HepG2 (cell line): Measurements from ENCODE around the gene TBC1D16. TPM values are rescaled to one million over a fixed set of nuclear protein-coding genes. Genes with fewer than 3 reads are reported as not detected.

Experiments
- ARNT ChIP-seq: fragments of 450-650 bp; IDR thresholded peaks from 2 replicates; pipeline ENCODE4 v1.6.1; 2017
- ATRX ChIP-seq: sonication (generic); formaldehyde crosslinking; IDR thresholded peaks from 2 replicates; pipeline ENCODE4 v1.4.0; 2020; ENCODE audit warnings: missing genetic modification reagents, borderline replicate concordance
- CHD2 ChIP-seq: IDR thresholded peaks from 2 replicates; pipeline ENCODE4 v1.6.1; 2011; ENCODE audit warnings: low read depth, low read length, improper control_type of control experiment
- HOXA3 ChIP-seq: sonication (generic); formaldehyde crosslinking; IDR thresholded peaks from 2 replicates; pipeline ENCODE4 v1.5.0; 2020; ENCODE audit warnings: missing genetic modification reagents
- NFYC ChIP-seq: IDR thresholded peaks from 2 replicates; pipeline ENCODE4 v1.6.1; 2016; ENCODE audit warnings: missing genetic modification reagents, missing compliant biosample characterization
- NR2F2 ChIP-seq: IDR thresholded peaks from 2 replicates; pipeline ENCODE4 v1.6.1; 2012; ENCODE audit warnings: low read depth, inconsistent platforms, borderline replicate concordance
- RXRA ChIP-seq: sonication (generic); formaldehyde crosslinking; IDR thresholded peaks from 2 replicates; pipeline ENCODE4 v1.5.1; 2020; ENCODE audit warnings: missing genetic modification reagents
- SIN3B ChIP-seq: fragments of 150-350 bp; IDR thresholded peaks from 2 replicates; pipeline ENCODE4 v1.6.1; 2014; ENCODE audit warnings: low read length
- SSRP1 ChIP-seq: IDR thresholded peaks from 2 replicates; pipeline ENCODE4 v1.6.1; 2016; ENCODE audit warnings: control low read depth
- U2AF2 ChIP-seq: fragments of 200-400 bp; formaldehyde crosslinking; IDR thresholded peaks from 2 replicates; pipeline ENCODE4 v1.6.1; 2017; ENCODE audit warnings: low read depth, mild to moderate bottlenecking, low read length
- ZFP37 ChIP-seq: sonication (generic); formaldehyde crosslinking; IDR thresholded peaks from 2 replicates; pipeline ENCODE4 v1.4.0; 2020; ENCODE audit warnings: missing genetic modification reagents, borderline replicate concordance
- ZNF333 ChIP-seq: sonication (generic); formaldehyde crosslinking; IDR thresholded peaks from 2 replicates; pipeline ENCODE4 v1.4.0; 2020; ENCODE audit warnings: mild to moderate bottlenecking, missing genetic modification reagents, borderline replicate concordance
- ZNF496 ChIP-seq: sonication (generic); formaldehyde crosslinking; IDR thresholded peaks from 2 replicates; pipeline ENCODE4 v1.8.1; 2023; ENCODE audit warnings: mild to moderate bottlenecking, moderate library complexity, missing genetic modification reagents; ENCODE audit not compliant: insufficient replicate concordance
- ZNF557 ChIP-seq: sonication (generic); formaldehyde crosslinking; IDR thresholded peaks from 2 replicates; pipeline ENCODE4 v1.4.0; 2020; ENCODE audit warnings: missing genetic modification reagents
- ZNF614 ChIP-seq: IDR thresholded peaks from 2 replicates; pipeline ENCODE4 v1.6.1; 2018; ENCODE audit warnings: missing biosample characterization, missing genetic modification reagents, inconsistent platforms, borderline replicate concordance
- ZNF674 ChIP-seq: sonication (generic); formaldehyde crosslinking; IDR thresholded peaks from 2 replicates; pipeline ENCODE4 v1.5.0; 2020; ENCODE audit warnings: low read depth, mild to moderate bottlenecking, missing genetic modification reagents
- polyA plus RNA-seq, 8 experiments: library from polyadenylated mRNA; depleted of rRNA in 3 of 8; stranded (reverse) in 7 of 8; unstranded in 1 of 8; fragments of >200 nt; fragmentation: Illumina TruSeq in 4 of 8; extraction: Trizol in 4 of 8; gene quantifications; 2 replicates each; pipeline versions ENCODE4 v1.2.1 to v1.2.3, GENCODE V29; 2011 to 2016; ENCODE audit warnings: low read depth in 4 of 8, missing spikeins in 1 of 8, mixed read lengths in 1 of 8; ENCODE audit not compliant: insufficient read depth in 1 of 8
- total RNA-seq, 5 experiments: library from RNA; depleted of rRNA; stranded (reverse); fragments of >200 nt; fragmentation: Illumina TruSeq; extraction: Trizol; gene quantifications; 2 replicates each; pipeline ENCODE4 v1.2.3, GENCODE V29; 2016; ENCODE audit warnings: low read depth in 1 of 5
- TF ChIP-seq, protein P1 (sequence below): sonication (generic); formaldehyde crosslinking; IDR thresholded peaks from 2 replicates; pipeline ENCODE4 v1.4.0; 2020; ENCODE audit warnings: missing genetic modification reagents, borderline replicate concordance
- TF ChIP-seq, protein P2 (sequence below): sonication (generic); formaldehyde crosslinking; IDR thresholded peaks from 2 replicates; pipeline ENCODE4 v1.8.1; 2022; ENCODE audit warnings: low read depth, mild to moderate bottlenecking, missing genetic modification reagents
- TF ChIP-seq, protein P3 (sequence below): sonication (generic); formaldehyde crosslinking; IDR thresholded peaks from 2 replicates; pipeline ENCODE4 v1.5.0; 2020; ENCODE audit warnings: mild to moderate bottlenecking, missing genetic modification reagents
- TF ChIP-seq, protein P4 (sequence below): sonication (generic); formaldehyde crosslinking; IDR thresholded peaks from 2 replicates; pipeline ENCODE4 v1.4.0; 2020; ENCODE audit warnings: missing genetic modification reagents

The TBC1D16 gene
- total and polyA plus RNA-seq, 2 of the 13 experiments (the other 11 are each of a cell fraction or from before 2014, with no cell fraction given): 14.9 to 24.9 TPM

DNA sequence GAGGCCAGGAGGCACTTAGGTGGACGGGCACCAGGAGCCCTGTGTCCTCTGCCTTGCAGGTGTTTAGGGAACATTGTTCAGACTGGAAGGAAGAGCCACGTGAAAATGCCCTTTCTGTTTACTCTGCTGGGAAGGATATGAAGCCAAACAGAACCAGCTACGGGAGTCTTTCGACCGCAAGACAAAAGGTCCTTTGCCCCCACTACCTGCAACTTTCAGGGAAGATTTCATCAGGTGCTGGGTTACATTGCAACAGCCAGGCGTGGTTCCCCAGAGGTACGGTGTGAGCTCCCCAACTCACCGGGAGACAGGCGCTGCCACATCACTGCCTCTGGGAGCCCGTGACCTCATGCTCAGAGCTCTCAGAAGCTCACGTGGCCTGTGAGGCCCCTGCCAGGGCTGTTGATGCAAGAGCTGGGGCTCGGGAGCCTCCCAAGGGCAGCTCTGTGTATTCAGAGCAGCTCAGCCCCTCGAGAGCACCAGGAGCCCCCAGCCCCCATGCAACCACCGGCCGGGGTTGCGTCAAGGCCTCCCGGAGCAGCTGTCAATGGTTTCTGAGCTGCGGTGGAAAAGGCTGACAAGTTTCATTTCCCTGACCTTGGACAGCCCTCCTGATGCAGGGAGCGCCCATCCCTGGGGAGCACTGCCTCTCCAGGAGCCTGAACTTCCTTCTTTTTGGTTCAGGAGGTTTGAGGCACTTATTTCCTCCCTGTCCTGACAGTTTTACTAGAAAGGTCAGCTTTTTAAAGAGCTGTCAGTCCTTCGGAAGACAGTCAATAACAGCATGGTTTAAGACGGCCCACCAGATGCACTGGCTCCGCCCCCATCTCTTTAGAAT lies 42.1 kb downstream of the TBC1D16 start (continued):
- TF ChIP-seq NR2F2 (no peak), SSRP1 (CRISPR knock-in tag) (no peak), CHD2 (no peak; the same call in 1 of the 2 replicates), ATRX (CRISPR knock-in tag) (no peak), ZNF614 (peak; percentile 97), ZNF557 (peak; percentile 95; the same call in 1 of the 2 replicates), ARNT (no peak), HOXA3 (CRISPR knock-in tag) (peak; percentile 98), SIN3B (peak; percentile 73; the same call in 1 of the 2 replicates), ZFP37 (CRISPR knock-in tag) (peak; percentile 90; the same call in 1 of the 2 replicates), NFYC (no peak), ZNF333 (CRISPR knock-in tag) (no peak; the same call in 1 of the 2 replicates), RXRA (CRISPR knock-in tag) (peak; percentile 97), ZNF674 (CRISPR knock-in tag) (peak; percentile 59), U2AF2 (no peak), ZNF496 (CRISPR knock-in tag) (no peak)
- TF ChIP-seq, protein P1, sequence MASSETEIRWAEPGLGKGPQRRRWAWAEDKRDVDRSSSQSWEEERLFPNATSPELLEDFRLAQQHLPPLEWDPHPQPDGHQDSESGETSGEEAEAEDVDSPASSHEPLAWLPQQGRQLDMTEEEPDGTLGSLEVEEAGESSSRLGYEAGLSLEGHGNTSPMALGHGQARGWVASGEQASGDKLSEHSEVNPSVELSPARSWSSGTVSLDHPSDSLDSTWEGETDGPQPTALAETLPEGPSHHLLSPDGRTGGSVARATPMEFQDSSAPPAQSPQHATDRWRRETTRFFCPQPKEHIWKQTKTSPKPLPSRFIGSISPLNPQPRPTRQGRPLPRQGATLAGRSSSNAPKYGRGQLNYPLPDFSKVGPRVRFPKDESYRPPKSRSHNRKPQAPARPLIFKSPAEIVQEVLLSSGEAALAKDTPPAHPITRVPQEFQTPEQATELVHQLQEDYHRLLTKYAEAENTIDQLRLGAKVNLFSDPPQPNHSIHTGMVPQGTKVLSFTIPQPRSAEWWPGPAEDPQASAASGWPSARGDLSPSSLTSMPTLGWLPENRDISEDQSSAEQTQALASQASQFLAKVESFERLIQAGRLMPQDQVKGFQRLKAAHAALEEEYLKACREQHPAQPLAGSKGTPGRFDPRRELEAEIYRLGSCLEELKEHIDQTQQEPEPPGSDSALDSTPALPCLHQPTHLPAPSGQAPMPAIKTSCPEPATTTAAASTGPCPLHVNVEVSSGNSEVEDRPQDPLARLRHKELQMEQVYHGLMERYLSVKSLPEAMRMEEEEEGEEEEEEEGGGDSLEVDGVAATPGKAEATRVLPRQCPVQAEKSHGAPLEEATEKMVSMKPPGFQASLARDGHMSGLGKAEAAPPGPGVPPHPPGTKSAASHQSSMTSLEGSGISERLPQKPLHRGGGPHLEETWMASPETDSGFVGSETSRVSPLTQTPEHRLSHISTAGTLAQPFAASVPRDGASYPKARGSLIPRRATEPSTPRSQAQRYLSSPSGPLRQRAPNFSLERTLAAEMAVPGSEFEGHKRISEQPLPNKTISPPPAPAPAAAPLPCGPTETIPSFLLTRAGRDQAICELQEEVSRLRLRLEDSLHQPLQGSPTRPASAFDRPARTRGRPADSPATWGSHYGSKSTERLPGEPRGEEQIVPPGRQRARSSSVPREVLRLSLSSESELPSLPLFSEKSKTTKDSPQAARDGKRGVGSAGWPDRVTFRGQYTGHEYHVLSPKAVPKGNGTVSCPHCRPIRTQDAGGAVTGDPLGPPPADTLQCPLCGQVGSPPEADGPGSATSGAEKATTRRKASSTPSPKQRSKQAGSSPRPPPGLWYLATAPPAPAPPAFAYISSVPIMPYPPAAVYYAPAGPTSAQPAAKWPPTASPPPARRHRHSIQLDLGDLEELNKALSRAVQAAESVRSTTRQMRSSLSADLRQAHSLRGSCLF: 0 out of 2 replicates have a peak, but pooled peaks have one; percentile 15
- TF ChIP-seq, protein P2, sequence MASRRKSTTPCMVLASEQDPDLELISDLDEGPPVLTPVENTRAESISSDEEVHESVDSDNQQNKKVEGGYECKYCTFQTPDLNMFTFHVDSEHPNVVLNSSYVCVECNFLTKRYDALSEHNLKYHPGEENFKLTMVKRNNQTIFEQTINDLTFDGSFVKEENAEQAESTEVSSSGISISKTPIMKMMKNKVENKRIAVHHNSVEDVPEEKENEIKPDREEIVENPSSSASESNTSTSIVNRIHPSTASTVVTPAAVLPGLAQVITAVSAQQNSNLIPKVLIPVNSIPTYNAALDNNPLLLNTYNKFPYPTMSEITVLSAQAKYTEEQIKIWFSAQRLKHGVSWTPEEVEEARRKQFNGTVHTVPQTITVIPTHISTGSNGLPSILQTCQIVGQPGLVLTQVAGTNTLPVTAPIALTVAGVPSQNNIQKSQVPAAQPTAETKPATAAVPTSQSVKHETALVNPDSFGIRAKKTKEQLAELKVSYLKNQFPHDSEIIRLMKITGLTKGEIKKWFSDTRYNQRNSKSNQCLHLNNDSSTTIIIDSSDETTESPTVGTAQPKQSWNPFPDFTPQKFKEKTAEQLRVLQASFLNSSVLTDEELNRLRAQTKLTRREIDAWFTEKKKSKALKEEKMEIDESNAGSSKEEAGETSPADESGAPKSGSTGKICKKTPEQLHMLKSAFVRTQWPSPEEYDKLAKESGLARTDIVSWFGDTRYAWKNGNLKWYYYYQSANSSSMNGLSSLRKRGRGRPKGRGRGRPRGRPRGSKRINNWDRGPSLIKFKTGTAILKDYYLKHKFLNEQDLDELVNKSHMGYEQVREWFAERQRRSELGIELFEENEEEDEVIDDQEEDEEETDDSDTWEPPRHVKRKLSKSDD (CRISPR knock-in tag): peak; percentile 98
- TF ChIP-seq, protein P3, sequence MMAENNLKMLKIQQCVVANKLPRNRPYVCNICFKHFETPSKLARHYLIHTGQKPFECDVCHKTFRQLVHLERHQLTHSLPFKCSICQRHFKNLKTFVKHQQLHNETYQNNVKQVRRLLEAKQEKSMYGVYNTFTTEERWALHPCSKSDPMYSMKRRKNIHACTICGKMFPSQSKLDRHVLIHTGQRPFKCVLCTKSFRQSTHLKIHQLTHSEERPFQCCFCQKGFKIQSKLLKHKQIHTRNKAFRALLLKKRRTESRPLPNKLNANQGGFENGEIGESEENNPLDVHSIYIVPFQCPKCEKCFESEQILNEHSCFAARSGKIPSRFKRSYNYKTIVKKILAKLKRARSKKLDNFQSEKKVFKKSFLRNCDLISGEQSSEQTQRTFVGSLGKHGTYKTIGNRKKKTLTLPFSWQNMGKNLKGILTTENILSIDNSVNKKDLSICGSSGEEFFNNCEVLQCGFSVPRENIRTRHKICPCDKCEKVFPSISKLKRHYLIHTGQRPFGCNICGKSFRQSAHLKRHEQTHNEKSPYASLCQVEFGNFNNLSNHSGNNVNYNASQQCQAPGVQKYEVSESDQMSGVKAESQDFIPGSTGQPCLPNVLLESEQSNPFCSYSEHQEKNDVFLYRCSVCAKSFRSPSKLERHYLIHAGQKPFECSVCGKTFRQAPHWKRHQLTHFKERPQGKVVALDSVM: peak; percentile 87
- TF ChIP-seq, protein P4, sequence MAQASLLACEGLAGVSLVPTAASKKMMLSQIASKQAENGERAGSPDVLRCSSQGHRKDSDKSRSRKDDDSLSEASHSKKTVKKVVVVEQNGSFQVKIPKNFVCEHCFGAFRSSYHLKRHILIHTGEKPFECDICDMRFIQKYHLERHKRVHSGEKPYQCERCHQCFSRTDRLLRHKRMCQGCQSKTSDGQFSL (CRISPR knock-in tag): peak; percentile 16; the same call in 1 of the 2 replicates
